H54 (cell line): ENCODE results near the gene COP1.
"Not testable (repeated sequence)": the region's sequence is repeated elsewhere in the genome, so short reads cannot be mapped to it uniquely, and the experiment has no call there.

Experiments used
- DNase-seq: peaks from one replicate; pipeline ENCODE4 v3.0.0; 2011; ENCODE audit warnings: low spot score, mixed read lengths; ENCODE audit not compliant: insufficient read length
- FAIRE-seq: peaks from 3 replicates; lab custom pipeline; 2011; peaks lifted over from hg19 to GRCh38; lab: Jason Lieb, UNC
- POLR2A ChIP-seq: IDR thresholded peaks from 2 replicates; pipeline ENCODE4 v1.6.1; 2011; ENCODE audit warnings: low read depth, mild to moderate bottlenecking, low read length

Gene COP1

DNA sequence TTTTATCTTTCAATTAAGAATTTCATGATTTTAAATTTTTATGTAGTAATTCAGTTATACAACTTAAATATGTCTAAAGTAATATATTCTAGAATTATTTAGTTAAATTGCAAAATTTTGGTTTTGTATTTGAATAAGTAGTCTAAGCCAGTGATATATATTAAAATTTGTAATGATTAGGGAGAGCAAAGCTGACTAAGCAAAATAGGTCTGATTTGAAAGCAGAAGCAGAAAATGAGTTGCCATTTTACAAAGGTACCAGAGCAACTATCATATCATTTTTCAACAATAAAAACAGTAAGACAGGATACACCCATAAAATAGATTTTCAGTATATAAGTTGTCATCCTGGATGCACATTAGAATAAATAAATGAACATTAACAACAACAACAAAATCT is 177.9 kb downstream of the COP1 start:
- TF ChIP-seq POLR2A, result no peak
- DNase-seq, result no peak
- FAIRE-seq, result no peak

DNA sequence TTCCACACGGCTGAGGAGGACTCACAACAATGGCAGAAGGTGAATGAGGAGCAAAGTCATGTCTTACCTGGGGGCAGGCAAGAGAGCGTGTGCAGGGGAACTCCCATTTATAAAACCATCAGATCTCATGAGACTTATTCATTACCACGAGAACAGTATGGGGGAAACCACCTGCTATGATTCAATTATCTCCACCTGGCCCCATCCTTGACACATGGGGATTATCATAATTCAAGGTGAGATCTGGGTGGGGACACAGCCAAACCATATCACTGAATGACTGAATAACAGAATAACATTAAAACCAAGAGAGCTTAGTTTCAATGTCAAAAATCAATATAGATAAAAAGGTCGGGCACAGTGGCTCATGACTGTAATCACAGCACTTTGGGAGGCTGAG is 179.2 kb downstream of the COP1 start:
- not testable (repeated sequence) for DNase-seq, FAIRE-seq

DNA sequence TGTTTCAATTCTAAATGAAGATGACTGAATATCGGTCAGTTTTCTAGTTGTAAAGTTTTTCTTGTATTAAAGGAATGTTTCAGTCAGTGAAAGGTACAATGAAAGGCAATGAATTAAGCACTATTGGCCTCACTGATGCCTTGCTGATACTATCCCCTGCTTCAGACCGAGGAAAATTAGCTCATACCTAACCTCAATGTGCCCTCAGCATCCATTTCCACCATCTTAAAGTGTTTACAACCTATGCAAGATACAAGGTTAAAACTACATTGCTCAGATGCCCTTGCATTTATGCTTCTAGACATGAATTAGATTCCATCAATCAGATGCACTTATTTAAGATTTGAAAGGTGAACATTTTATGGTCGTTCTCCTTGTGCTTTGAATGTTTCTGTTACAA is 184.5 kb downstream of the COP1 start:
- DNase-seq (no peak), FAIRE-seq (no peak)
- no peak for TF ChIP-seq POLR2A

DNA sequence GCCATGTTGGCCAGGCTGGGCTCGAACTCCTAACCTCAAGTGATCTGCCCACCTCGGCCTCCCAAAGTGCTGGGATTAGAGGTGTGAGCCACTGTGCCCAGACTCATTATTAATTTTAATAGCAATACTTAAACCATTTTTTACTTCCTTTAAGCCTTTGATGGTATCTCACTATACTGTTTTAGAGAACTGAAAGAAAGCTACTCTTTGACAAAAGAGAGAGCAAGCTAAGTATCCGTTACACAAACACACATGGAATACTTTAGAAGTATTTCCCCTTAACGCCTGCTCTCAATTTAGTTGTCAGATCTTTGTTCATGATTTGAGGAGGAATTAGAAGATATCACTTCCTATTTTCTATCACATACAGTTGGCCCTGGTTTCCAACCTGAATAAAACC is 189.4 kb downstream of the COP1 start:
- FAIRE-seq (no peak), DNase-seq (no peak)
- TF ChIP-seq POLR2A, result no peak

DNA sequence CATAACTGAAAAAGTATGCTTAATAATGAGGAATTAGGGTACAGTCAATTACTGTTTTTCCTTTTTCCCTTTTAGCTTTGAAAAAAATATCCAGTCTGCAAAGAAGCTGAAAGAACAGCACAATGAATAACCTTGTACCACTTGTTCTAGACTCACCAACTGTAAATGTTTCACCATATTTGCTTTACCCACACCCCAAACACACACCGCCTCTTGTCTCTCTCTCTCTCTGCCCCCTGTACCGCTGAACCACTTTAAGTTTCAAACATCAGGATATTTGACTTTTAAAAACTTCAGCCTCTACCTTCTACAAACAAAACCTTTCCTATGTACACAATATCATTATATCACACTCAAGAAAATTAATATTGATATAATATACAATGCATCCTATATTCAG is 197.1 kb downstream of the COP1 start:
- no peak for TF ChIP-seq POLR2A
- FAIRE-seq, result no peak

DNA sequence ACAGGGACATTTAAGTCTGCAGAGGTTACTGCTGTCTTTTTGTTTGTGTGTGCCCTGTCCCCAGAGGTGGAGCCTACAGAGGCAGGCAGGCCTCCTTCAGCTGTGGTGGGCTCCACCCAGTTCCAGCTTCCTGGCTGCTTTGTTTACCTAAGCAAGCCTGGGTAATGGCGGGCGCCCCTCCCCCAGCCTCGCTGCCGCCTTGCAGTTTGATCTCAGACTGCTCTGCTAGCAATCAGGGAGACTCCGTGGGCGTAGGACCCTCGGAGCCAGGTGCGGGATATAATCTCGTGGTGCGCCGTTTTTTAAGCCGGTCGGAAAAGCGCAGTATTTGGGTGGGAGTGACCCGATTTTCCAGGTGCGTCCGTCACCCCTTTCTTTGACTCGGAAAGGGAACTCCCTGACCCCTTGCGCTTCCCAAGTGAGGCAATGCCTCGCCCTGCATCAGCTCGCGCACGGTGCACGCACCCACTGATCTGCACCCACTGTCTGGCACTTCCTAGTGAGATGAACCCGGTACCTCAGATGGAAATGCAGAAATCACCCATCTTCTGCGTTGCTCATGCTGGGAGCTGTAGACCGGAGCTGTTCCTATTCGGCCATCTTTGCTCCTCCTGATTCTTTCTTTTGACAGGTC is 199.2 kb downstream of the COP1 start:
- not testable (repeated sequence) for FAIRE-seq, DNase-seq

More for the DNA sequence above, 197.1 kb downstream of the COP1 start:
- DNase-seq, result no peak

DNA sequence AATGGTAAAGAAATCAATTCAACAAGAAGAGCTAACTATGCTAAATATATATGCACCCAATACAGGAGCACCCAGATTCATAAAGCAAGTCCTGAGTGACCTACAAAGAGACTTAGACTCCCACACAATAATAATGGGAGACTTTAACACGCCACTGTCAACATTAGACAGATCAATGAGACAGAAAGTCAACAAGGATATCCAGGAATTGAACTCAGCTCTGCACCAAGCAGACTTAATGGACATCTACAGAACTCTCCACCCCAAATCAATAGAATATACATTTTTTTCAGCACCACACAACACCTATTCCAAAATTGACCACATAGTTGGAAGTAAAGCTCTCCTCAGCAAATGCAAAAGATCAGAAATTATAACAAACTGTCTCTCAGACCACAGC is 212.4 kb downstream of the COP1 start:
- not testable (repeated sequence) for FAIRE-seq, DNase-seq

DNA sequence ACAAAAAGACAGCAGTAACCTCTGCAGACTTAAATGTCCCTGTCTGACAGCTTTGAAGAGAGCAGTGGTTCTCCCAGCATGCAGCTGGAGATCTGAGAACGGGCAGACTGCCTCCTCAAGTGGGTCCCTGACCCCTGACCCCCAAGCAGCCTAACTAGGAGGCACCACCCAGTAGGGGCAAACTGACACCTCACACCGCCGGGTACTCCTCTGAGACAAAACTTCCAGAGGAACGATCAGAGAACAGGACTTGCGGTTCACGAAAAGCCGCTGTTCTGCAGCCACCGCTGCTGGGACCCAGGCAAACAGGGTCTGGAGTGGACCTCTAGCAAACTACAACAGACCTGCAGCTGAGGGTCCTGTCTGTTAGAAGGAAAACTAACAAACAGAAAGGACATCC is 214.3 kb downstream of the COP1 start:
- DNase-seq, FAIRE-seq: not testable (repeated sequence)

DNA sequence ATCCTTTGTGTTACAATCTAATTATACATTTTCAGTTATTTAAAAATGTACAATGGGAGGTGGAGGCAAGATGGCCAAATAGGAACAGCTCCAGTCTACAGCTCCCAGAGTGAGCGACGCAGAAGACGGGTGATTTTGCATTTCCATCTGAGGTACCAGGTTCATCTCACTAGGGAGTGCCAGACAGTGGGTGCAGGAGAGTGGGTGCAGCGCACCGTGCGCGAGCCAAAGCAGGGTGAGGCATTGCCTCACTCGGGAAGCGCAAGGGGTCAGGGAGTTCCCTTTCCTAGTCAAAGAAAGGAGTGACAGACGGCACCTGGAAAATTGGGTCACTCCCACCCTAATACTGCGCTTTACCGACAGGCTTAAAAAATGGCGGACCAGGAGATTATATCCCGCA is 214.9 kb downstream of the COP1 start:
- FAIRE-seq, DNase-seq: not testable (repeated sequence)

DNA sequence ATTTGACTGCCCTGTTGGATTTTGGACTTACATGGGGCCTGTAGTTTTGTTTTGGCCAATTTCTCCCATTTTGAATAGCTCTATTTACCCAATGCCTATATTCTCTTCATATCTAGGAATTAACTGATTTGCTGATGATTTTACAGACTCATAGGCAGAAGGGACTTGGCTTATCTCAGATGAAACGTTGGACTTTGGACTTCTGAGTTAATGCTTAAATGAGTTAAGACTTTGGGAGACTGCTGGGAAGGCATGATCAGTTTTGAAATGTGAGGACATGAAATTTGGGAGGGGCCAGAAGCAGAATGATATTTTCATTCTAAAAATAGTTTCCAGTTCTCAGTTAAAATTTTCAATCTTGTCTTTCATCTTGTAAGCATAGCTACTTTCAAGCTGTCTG is 222.3 kb downstream of the COP1 start:
- FAIRE-seq (no peak), DNase-seq (no peak)
- no peak for TF ChIP-seq POLR2A

DNA sequence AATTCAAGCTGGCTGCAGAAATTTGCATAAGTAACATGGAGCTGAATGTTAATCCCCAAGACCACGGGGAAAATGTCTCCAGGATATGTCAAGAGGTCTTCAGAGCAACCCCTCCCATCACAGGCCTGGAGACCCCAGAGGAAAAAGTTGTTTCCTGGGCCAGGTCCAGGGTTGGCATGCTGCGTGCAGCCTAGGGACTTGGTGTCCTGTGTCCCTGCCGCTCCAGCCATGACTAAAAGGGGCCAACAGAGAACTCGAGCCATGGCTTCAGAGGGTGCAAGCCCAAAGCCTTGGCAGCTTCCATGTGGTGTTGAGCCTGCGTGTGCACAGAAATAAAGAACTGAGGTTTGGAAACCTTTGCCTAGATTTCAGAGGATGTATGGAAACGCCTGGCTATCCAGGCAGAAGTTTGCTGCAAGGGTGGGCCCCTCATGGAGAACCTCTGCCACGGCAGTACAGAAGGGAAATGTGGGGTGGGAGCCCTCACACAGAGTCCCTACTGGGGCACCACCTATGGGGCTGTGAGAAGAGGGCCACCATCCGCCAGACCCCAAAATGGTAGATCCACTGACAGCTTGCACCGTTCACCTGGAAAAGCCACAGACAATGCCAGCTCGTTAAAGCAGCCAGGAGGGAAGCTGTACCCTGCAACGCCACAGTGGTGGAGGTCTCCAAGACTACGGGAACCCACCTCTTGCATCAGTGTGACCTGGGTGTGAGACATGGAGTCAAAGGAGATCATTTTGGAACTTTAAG is 222.9 kb downstream of the COP1 start:
- no peak for FAIRE-seq
- no peak for TF ChIP-seq POLR2A
- no peak for DNase-seq

DNA sequence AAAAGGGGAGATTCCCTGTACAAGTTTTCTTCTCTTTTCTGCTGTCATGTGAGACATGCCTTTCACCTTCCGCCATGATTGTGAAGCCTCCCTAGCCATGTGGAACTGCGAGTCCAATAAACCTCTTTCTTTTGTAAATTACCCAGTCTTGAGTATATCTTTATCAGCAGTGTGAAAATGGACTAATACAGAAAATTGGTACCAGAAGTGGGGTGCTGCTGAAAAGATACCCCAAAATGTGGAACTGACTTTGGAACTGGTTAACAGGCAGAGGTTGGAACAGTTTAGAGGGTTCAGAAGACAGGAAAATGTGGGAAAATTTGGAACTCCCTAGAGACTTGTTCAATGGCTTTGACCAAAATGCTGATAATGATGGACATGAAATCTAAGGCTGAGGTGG is 223.7 kb downstream of the COP1 start:
- not testable (repeated sequence) for DNase-seq, FAIRE-seq

DNA sequence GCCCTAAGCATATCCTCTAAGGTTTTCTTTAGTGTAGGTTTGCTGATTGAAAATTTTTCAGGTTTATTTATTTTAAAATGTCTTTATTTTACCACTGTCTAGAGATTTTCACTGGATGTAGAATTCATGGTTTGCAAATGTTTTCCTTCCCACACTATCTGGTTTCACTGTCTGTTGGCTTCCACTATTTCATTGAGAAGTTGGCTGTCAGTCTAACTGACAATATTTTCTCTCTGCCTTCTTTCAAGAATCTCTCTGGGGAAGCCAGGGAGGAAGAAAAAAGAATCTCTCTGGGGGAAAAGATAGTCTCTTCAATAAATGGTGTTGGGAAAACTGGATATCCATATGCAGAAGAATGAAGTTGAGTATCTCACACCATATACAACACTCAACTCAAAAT is 226.0 kb downstream of the COP1 start:
- no peak for TF ChIP-seq POLR2A
- FAIRE-seq, result no peak
- no peak for DNase-seq

DNA sequence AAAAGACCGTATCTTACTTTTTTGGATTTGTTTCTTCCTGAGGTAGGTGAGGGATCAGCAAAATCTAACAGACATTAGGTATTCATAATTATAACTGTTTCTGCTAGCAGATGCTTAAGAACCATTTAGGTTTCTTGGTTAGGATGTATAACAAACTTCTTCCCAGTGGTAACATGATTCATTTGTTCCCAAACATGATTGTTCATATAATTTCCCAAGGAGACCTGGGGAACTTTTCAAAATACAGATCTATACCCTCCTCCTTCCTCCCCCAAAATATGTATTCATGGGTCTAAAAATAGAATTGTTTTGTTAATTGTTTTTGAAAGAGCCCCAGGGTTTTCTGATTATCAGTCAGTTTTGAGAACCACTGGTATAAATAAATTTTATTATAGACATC is 228.2 kb downstream of the COP1 start:
- TF ChIP-seq POLR2A, result no peak
- no peak for FAIRE-seq

DNA sequence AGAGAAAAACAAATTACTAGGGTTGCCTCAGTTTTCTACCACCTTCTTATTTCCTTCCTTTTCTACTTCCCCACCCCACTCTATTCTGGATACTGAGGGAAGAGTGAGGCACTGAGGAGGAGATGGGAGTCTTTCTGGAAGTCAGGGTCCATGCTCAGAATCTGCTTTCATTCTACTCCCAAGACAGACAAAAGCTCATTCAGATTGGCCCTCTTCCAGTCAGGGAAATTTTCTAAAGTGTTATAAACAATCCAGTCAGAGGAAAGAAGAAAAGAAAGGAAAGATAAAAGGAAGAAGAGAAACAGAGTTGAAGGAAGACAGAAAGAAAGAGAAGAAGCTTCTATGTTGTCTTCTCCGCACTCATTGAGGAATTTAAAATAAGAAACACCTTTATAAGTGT is 228.6 kb downstream of the COP1 start:
- TF ChIP-seq POLR2A, result no peak
- no peak for FAIRE-seq
- no peak for DNase-seq

More for the DNA sequence above, 228.2 kb downstream of the COP1 start:
- no peak for DNase-seq
